Loucy (cell line): ENCODE data around the gene NDUFC2.
"Not testable (repeated sequence)": the region's sequence is repeated elsewhere in the genome, so short reads cannot be mapped to it uniquely, and the experiment has no call there.

Source experiments
- EZH2phosphoT487 ChIP-seq: fragments of 200-600 bp; IDR thresholded peaks from 2 replicates; pipeline ENCODE4 v1.6.1; 2018; ENCODE audit warnings: antibody characterized with exemption, mild to moderate bottlenecking, moderate library complexity, borderline replicate concordance
- TF ChIP-seq, protein P1 (sequence below): fragments of 200-600 bp; sonication (generic); conservative IDR thresholded peaks from 2 replicates; pipeline ENCODE4 v1.5.1; 2014; ENCODE audit warnings: mild to moderate bottlenecking, antibody characterized with exemption, low read length

DNA sequence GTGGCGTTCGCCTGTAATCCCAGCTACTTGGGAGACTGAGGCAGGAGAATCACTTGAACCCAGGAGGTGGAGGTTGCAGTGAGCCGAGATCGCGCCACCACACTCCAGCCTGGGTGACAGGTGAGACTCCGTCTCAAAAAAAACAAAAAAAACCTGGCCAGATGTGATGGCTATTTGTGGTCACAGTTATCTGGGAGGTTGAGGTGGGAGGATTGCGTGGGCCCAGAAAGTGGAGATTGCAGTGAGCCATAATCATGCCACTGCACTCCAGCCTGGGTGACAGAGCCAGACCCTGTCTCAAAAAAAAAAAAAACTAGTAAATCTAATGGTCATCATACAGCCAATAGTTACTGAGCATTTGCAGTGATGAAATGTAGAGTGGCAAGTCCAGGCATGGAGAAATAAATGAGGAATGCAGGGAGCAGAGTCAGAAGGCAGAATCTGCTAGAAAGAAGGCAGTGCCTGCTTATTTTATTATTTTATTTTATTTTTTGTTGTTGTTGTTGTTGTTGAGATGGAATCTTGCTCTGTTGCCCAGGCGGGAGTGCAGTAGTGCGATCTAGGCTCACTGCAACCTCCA lies 19.8 kb downstream of the NDUFC2 start:
- TF ChIP-seq, protein P1, sequence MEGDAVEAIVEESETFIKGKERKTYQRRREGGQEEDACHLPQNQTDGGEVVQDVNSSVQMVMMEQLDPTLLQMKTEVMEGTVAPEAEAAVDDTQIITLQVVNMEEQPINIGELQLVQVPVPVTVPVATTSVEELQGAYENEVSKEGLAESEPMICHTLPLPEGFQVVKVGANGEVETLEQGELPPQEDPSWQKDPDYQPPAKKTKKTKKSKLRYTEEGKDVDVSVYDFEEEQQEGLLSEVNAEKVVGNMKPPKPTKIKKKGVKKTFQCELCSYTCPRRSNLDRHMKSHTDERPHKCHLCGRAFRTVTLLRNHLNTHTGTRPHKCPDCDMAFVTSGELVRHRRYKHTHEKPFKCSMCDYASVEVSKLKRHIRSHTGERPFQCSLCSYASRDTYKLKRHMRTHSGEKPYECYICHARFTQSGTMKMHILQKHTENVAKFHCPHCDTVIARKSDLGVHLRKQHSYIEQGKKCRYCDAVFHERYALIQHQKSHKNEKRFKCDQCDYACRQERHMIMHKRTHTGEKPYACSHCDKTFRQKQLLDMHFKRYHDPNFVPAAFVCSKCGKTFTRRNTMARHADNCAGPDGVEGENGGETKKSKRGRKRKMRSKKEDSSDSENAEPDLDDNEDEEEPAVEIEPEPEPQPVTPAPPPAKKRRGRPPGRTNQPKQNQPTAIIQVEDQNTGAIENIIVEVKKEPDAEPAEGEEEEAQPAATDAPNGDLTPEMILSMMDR = not testable (repeated sequence)
- TF ChIP-seq EZH2phosphoT487 = not testable (repeated sequence)
